Endothelial cell (in vitro differentiated cells): ENCODE results near the gene MCHR1. TPM values are rescaled to one million over a fixed set of nuclear protein-coding genes. Genes with fewer than 3 reads are reported as not detected.
A peak's percentile ranks its signal among the peaks of the same experiment; 100 is the strongest.

Experiments
- DNase-seq: peaks from one replicate; pipeline ENCODE4 v3.0.0; 2021; ENCODE audit warnings: low spot score
- H3K27ac Mint-ChIP-seq: one replicate; pipeline ENCODE4 v1.8.0; 2021; ENCODE audit warnings: mixed read lengths, inconsistent platforms; ENCODE audit not compliant: unreplicated experiment
- H3K27me3 Mint-ChIP-seq: one replicate; pipeline ENCODE4 v1.8.0; 2021; ENCODE audit warnings: mild to moderate bottlenecking, moderate library complexity, mixed read lengths, inconsistent platforms; ENCODE audit not compliant: unreplicated experiment
- H3K36me3 Mint-ChIP-seq: one replicate; pipeline ENCODE4 v1.8.0; 2021; ENCODE audit warnings: mild to moderate bottlenecking, low read depth, mixed read lengths, inconsistent platforms; ENCODE audit not compliant: unreplicated experiment
- H3K4me1 Mint-ChIP-seq: one replicate; pipeline ENCODE4 v1.8.0; 2021; ENCODE audit warnings: mild to moderate bottlenecking, mixed read lengths, inconsistent platforms; ENCODE audit not compliant: unreplicated experiment
- H3K4me3 Mint-ChIP-seq: one replicate; pipeline ENCODE4 v1.8.0; 2021; ENCODE audit warnings: mild to moderate bottlenecking, mixed read lengths, inconsistent platforms; ENCODE audit not compliant: unreplicated experiment
- H3K9me3 Mint-ChIP-seq: one replicate; pipeline ENCODE4 v1.8.0; 2021; ENCODE audit warnings: mixed read lengths, inconsistent platforms; ENCODE audit not compliant: unreplicated experiment
- CTCF ChIP-seq: fragments of 200-600 bp; sonication (generic); IDR thresholded peaks from one replicate; pipeline ENCODE4 v1.5.0; 2021; ENCODE audit warnings: antibody characterized with exemption; ENCODE audit not compliant: unreplicated experiment
- total RNA-seq: library from RNA; stranded (reverse); fragmentation: NEBNext Ultra II Directional; extraction: Animal tissue kit (Norgen Biotek cat#: 25700); gene quantifications from one replicate; pipeline ENCODE4 v1.2.1, GENCODE V29; 2021; ENCODE audit not compliant: unreplicated experiment

The MCHR1 gene
- total RNA-seq, 1 donor from 2014 or later = 6.6 TPM

GRCh38 chr22:40680819-40681183, 1.5 kb downstream of the MCHR1 start:
- Mint-ChIP-seq H3K36me3 (peaks cover 4% of the 10 kb centered on the region), H3K9me3 (no peaks in the 10 kb centered on the region), H3K27me3 (peaks cover 16% of the 10 kb centered on the region), H3K4me1 (peaks cover 61% of the 10 kb centered on the region), H3K27ac (no peak overlapping the region), H3K4me3 (peak overlapping the region; percentile 52)
- no peak for TF ChIP-seq CTCF
- no peak for DNase-seq

- H3K27me3 Mint-ChIP-seq = peaks cover 14% of the 10 kb centered on the region
- no peaks in the 10 kb centered on the region for H3K9me3 Mint-ChIP-seq
- H3K27ac Mint-ChIP-seq = no peak overlapping the region
- peaks cover 54% of the 10 kb centered on the region for H3K4me1 Mint-ChIP-seq
- H3K4me3 Mint-ChIP-seq = no peak overlapping the region
- no peak for TF ChIP-seq CTCF
- no peak for DNase-seq
- peaks cover 4% of the 10 kb centered on the region for H3K36me3 Mint-ChIP-seq
Measured at GRCh38 chr22:40681451-40681850, 2.2 kb downstream of the MCHR1 start.

- TF ChIP-seq CTCF = no peak
- no peak overlapping the region for H3K27ac Mint-ChIP-seq
- no peaks in the 10 kb centered on the region for H3K9me3 Mint-ChIP-seq
- no peak for DNase-seq
- no peak overlapping the region for H3K4me3 Mint-ChIP-seq
- H3K36me3 Mint-ChIP-seq = peaks cover 4% of the 10 kb centered on the region
- peaks cover 8% of the 10 kb centered on the region for H3K27me3 Mint-ChIP-seq
- H3K4me1 Mint-ChIP-seq = peaks cover 40% of the 10 kb centered on the region
Measured at GRCh38 chr22:40684728-40685127, 5.4 kb downstream of the MCHR1 start.

GRCh38 chr22:40685406-40685805, 6.1 kb downstream of the MCHR1 start:
- Mint-ChIP-seq H3K4me1 (peaks cover 34% of the 10 kb centered on the region), H3K4me3 (no peak overlapping the region), H3K36me3 (peaks cover 4% of the 10 kb centered on the region), H3K9me3 (no peaks in the 10 kb centered on the region), H3K27me3 (peaks cover 7% of the 10 kb centered on the region), H3K27ac (no peak overlapping the region)
- no peak for TF ChIP-seq CTCF
- DNase-seq = no peak

- Mint-ChIP-seq H3K9me3 (no peaks in the 10 kb centered on the region), H3K27me3 (no peaks in the 10 kb centered on the region), H3K36me3 (no peaks in the 10 kb centered on the region), H3K27ac (no peak overlapping the region), H3K4me3 (no peak overlapping the region), H3K4me1 (peaks cover 15% of the 10 kb centered on the region)
- DNase-seq = no peak
- no peak for TF ChIP-seq CTCF
Measured at GRCh38 chr22:40687706-40688105, 8.4 kb downstream of the MCHR1 start.
